ENCODE results near the gene PHKB. TPM values are rescaled to one million over a fixed set of nuclear protein-coding genes. Genes with fewer than 3 reads are reported as not detected.

The PHKB gene
- total RNA-seq, 1 donor from 2014 or later, result 72.8 TPM

DNA sequence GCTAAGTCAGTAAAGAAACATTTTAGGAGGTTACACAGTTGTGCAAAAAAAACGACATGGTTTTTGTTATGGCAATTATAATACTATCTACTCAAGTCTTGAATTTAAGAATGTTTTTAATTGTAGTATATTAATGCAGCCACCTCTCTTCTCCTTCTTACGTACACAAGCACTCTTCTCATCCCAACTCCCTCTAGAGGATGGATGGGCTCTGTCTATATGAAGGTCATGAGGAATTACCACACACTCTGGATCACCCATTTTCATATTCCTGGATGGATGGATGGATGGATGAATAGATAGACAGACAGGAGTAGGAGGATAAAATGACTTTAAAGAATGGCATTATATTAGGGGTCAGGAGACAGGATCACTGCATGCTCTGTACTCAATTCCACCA lies 120.0 kb downstream of the PHKB start:
- no peak for ATAC-seq
- DNase-seq (ENCODE audit: missing footprints), result no peak
- intact Hi-C loops (cut with DNase I), result no loop called here

DNA sequence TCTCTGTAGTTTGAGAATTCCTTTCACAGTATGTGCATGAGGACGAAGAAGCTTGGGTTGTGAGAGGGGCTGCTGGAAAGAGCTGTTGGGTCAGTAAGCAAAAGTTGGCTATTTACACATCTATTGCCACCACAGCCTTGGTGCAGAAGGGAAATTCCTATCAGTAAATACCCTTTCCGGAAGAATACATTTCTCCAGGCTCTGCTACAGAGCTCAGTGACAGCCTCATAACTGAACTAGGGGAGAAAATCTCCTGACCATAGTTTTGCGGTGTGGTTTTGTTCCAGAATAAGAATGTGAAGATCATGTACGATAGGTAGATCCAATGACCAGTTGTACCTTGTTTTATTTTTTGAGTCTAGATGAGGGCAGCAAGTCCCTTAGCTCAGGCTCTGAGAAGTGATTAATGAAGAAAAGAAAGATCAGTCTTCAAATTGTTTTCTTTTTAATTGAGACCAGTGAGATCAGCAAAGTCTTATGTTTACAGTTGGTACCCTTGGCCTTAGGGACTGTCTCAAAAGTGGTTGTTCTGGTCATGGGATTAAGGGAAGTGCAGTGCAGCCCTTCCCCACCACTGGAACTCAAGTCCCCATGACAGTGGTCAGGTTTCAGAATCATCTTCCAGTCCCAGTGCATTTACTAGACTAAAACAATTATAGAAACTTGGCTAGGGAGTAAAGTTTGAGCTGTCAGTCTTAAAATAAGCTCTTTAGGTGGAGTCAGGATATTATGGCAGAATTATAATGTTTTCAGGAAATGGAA lies 123.5 kb downstream of the PHKB start:
- DNase-seq (ENCODE audit: missing footprints), result no peak
- no peak for ATAC-seq
- intact Hi-C loops (cut with DNase I), result no loop called here

DNA sequence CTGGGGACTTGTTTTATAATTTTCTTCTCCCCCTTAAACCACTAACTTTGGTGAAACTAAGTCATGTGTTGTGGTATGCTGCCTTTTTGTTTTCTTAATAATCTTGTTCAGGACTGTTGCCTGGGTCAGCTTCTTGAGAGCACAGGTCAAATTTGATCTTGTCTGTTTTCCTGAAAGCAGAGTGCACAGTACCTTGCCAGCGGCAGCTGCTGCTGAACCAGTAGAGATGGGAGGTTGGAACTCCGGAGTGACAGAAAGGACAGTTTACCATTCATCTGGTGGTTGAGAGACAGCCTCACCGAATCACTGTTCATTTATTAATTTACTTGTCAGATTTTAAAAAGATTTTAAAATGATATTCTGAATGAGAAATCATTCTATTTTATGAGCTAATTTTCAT lies 125.0 kb downstream of the PHKB start:
- DNase-seq (ENCODE audit: missing footprints), result no peak
- intact Hi-C loops (cut with DNase I), result no loop called here
- no peak for ATAC-seq

DNA sequence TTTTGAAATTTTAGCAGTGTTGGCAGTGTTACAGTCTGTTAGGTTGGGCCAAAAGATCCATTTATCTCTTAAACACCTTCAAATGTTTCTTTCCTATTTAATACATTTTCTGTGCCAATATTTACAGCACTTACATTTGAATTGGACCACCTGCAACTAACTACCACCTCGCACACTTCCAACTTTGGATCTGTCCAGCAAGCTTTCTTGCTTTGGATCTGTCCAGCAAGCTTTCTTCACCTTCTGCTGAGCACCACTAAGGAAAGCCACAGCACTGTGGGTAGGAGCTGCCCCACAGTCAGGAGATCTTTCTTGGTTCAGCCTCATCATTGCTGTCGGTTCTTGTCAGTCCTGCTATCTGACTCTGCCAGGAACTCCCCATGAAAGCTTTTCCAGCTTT lies 129.3 kb downstream of the PHKB start:
- no peak for DNase-seq (ENCODE audit: missing footprints)
- intact Hi-C loops (cut with DNase I), result no loop called here
- no peak for ATAC-seq

DNA sequence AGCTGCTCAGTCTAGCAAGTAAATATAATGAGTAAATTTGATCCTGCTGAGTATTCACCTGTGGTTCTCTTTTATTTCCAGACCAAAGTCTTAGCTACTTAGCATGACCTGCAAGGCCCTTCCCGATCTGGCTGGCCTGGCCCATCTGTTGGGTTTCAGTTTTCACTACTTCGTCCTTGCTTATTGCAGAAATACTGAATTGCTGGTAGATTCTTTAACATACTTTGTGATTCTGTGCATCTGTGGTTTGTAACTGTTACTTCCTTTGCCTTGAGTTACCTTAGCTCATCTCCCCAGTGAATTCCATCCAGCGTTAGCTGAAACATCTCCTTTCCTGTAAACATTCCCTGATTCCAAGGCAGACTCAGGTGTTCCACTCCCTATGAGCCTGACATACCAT lies 131.1 kb downstream of the PHKB start:
- intact Hi-C loops (cut with DNase I), result no loop called here
- ATAC-seq (no peak), DNase-seq (ENCODE audit: missing footprints) (no peak)

DNA sequence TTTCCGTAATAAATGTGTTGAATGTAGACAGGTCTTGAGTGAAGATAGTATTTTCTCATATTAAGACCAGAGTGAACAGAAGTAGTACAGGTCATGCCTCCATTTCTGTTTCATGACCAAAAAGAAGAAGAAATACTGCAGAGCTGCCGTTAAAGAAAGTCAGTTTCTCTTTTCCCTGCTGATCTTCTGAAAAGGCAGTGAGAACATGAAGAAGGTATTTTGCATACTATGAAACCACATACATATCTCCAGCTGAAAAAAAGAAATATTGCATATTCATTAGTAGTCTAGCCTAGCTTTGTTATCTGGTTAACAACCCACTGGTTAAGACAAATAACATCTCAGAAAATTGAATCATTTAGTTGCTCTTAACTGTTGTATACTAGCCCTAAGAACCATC lies 138.4 kb downstream of the PHKB start:
- ATAC-seq, result no peak
- intact Hi-C loops (cut with DNase I), result no loop called here
- no peak for DNase-seq (ENCODE audit: missing footprints)

DNA sequence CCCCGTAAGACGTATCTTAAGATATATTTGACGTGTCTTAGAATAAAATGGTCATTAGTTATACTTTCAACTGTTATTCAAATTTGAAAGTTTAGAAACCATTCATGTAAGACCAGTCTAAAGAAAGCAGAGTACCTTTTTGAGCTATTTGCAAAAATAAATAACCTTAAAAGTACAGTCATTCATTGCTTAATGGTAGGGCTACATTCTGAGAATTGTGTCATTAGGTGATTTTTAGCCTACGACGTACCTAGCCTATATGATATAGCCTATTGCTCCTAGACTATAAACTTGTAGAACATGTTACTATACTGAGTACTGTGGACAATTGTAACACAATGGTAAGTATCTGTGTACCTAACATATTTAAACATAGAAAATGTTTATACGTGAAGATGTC lies 139.2 kb downstream of the PHKB start:
- intact Hi-C loops (cut with DNase I), result no loop called here
- ATAC-seq (no peak), DNase-seq (ENCODE audit: missing footprints) (no peak)

DNA sequence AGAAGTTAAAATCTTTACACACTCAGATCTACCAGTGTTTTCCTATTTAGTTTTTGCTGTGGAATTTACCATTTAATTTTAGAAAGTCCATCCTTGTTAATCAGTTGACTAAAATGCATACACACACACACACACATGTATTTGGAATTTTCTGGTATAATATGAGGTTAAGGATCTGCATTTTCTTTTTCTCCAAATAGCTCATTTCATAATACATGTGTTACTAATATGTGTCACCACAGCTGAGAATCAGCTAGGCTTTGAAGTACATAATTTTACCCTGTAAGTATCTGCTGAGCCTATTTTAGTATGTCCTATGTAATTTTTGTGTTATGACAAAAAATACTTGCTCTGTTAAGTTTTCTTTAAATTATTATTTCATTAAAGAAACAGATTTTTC lies 143.2 kb downstream of the PHKB start:
- DNase-seq (ENCODE audit: missing footprints) (no peak), ATAC-seq (no peak)
- intact Hi-C loops (cut with DNase I), result no loop called here

DNA sequence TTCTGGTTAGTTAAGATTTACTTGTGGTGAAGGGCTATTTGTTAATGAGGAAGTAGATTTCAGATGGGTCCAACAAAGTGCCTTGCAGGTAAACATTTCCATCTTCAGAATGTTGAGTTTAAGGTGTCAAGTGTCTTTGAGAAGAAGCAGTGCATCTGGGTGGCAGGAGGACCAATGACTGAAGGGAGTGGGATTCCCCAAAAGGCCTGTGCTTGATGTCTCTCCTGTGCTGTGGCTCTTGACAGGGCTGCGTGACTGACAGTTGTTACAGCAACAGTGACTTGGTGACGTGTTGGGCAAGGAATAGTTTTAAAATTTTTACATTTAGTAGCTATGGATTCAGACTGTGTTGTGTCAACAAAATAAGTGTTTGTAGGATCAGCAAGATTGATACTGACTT lies 149.9 kb downstream of the PHKB start:
- ATAC-seq, result no peak
- DNase-seq (ENCODE audit: missing footprints), result no peak
- intact Hi-C loops (cut with DNase I), result no loop called here

DNA sequence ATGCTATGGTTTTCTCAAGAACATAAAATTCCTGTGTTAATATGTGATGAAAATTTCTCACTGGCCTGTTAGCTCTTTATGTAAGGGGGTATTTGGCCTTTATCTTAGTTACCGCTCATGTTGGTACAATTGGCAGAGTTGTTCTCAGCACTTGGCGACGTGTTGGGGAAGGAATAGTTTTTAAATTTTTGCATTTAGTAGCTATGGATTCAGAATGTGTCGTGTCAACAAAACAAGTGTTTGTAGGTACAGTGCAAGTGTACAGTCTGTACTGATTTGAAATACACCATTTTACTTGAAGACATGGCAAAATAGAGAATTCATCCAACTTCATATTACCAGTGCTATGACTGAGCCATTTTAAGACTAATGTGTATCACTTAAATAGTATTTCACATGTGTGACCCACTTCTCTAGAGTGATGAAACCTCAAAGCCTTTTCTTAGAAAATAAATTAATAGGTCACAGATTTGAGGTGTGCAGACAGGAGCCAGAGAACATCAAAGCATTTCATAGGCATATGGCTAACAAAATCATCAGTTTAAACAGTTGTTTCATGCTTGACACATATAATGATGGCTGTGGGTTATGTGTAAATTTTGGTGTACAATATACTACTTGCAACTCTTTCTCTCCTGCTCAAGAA lies 150.8 kb downstream of the PHKB start:
- intact Hi-C loops (cut with DNase I), result no loop called here
- ATAC-seq (peak; percentile 50), DNase-seq (ENCODE audit: missing footprints) (no peak)

DNA sequence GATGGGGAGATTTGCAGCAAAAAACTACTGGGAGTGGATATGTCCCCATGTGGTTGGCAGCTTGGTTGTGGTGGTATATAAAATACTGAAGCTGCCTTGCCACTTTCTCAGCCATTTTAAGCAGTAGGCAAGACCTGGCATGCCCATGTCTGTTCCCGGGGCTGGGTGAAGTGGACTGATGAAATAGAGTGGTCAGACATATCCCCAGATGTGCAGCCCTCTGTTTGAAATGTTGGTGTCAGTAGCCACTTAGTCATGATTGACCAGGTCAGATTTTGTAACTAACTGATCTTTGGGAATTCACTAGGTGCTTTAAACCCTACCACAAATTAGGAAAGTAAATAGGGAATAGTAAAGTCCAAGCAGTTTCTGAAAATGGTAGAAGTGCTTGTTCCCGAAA lies 151.6 kb downstream of the PHKB start:
- DNase-seq (ENCODE audit: missing footprints), result no peak
- intact Hi-C loops (cut with DNase I), result no loop called here
- ATAC-seq, result no peak

DNA sequence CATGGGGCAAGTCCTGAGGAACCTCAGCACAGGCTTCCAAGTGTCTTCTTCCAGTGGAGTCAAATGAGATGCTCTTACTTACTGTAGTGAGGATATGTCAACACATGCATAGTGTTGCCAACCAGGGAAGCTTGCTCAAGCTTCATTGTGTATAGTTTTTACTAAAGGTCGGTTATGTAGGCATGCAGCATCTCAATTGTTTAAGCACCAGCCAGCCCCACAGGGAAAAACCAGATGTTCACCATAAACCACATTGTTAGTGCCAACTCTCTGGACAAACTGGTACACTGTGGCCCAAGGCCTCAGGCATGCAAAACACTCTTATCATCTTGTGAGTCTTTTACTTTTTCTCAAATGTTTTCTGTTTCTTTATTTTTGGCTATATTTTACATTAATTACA lies 152.1 kb downstream of the PHKB start:
- DNase-seq (ENCODE audit: missing footprints) (no peak), ATAC-seq (no peak)
- intact Hi-C loops (cut with DNase I), result no loop called here

DNA sequence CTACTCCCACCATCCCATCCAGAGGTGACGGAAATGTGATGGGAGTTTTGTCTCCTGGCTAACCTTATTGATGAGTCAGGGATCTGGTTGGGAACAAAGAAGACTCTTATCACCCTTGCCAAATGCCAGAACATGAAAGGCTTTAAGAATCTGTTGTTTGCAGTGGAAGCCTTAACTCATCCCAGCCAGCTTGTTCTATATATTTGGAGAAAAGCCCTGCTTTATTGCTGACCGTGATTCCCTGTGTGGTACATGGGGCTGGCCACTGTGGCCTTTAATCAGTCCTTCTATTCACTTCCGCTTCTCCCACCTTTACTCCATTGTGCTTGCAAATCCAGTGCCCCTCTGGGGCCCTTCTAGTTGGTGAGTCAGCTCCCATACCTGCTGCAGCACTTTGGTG lies 156.6 kb downstream of the PHKB start:
- intact Hi-C loops (cut with DNase I), result no loop called here
- ATAC-seq (no peak), DNase-seq (ENCODE audit: missing footprints) (no peak)

DNA sequence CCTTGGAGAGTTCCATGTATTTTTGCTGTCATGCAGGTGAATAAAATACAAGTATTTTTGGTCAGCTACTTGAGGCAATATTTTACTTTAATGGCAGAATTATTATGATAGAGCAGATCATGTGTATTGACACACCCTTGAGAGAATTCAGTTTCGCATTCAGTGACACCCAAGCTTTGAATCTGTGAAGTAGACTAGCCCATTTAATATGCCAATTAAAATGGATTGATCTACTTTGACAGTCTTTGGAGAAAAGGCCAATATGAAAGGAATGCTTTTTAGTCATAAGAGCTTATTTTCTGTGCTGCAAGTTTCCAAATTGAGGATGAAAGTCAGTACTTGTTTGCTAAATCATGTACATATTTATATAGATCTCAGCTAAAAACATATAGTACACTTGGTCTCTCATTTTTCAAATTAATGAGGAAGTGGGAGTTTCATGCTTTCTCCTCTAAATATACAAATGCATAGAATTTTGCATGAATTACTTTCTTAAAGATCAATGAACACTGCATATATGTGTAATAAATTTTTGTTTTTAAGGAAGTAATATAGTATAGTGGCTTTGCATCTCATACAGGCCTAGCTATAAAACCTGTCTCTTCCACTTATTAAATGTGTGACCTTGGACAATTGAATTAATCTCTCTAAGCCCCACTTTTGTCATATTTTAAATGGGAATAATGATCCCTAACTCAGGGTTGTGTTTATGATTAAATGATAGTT lies 161.5 kb downstream of the PHKB start:
- ATAC-seq (no peak), DNase-seq (ENCODE audit: missing footprints) (no peak)
- intact Hi-C loops (cut with DNase I), result no loop called here

DNA sequence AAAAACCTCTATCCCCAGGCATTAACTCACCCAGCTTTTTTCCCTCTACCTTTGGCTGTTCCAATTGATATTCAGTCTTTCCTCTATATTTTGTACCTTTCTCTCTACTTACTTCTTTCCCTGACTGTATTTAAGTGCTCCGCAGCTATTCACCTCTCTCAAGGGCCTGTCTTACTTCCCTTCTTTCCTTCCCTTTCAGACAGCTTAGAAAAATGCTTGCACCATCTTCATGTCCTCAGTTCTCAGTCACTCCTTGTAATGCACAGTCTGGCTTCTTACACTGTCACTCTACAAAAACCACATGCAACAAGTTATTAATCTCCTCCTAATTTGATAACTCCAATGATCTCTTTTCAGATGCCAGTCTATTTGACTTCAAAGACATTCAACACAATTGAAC lies 163.4 kb downstream of the PHKB start:
- intact Hi-C loops (cut with DNase I), result no loop called here
- ATAC-seq (no peak), DNase-seq (ENCODE audit: missing footprints) (no peak)

DNA sequence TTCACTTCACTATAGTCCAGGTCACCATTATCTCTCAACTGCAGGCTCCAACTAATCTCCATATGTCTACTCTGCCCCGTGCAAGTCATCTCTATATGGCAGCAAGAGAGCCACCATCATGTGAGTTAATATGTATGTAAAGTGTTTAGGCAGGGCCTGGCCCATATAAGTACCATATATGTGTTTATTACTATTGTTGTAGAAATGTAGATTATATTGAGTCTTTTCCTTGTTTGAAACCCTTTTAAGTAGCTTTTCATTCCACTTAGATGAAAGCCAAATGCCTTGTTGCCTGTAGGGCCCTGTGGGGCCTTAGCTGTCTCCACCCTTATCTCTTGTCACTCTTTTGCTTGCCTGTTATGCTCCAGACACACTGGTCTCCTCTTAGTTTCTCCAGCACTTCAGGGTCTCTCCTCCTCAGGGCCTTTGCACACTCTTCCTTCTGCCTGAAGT lies 164.0 kb downstream of the PHKB start:
- DNase-seq (ENCODE audit: missing footprints), result no peak
- ATAC-seq, result no peak
- intact Hi-C loops (cut with DNase I), result no loop called here

DNA sequence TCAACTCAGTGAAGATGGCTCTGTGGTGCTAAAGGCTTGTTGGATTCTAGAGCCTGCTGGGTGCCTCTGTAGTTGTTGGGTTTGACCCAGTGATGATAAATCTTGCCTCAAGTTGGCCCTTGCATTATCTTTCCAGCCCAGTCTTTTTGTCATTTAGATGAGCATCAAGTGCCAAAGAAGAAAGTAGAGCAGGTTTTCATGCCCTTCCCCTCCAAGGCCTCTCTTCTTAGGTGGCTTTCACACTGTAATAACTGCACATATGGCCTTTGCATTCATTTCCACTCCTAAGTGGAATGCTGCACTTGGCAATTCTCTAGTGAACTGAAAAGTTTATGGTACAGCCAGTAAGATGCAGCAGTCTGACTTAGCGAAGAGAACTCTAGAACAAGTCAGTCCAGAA lies 165.1 kb downstream of the PHKB start:
- ATAC-seq (no peak), DNase-seq (ENCODE audit: missing footprints) (no peak)
- intact Hi-C loops (cut with DNase I), result no loop called here

DNA sequence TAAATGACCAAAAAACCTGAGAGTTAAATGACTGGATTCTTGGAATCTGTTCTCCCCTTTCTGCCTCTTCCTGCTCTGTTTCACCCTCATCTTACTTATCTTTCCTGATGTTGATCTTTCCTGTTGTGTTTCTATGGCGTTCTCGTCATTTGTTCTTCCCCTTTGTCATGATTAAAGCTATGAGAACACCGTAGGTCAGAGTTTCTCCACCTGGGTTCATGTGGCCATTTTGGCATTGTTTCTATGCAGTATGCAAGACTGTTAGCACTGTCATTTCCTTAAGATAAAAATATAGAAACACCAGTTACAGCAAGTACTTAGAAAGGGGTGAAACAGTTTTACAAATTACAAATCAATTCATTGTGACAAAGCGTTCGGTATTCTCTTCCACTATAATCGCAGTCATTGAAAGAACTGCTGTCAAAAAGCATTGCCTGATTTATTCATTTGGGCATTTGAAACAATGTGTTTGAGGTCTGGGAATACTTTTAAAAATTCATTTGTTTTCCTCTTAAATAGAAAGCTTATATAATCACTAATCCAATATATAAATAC lies 166.0 kb downstream of the PHKB start:
- intact Hi-C loops (cut with DNase I), result no loop called here
- DNase-seq (ENCODE audit: missing footprints), result no peak
- no peak for ATAC-seq

DNA sequence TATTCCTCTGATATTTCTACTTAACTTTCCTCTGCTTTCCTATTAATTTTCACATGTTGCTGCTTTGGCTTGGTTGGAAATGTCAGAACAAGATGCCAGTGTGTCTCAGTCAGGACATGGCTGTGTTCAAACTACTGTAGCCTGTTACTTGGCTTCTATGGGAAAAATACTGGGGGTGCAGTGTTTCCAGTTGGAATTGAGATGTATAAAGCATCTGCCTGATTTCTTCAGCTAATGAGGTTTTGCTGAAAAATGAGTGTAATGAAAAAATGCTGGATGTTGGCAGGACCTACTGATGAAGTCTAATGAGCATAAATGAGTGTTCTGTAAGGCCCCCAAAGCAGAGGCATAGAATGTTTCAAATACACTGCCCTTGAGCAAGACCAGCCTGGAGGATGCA lies 166.6 kb downstream of the PHKB start:
- no peak for DNase-seq (ENCODE audit: missing footprints)
- intact Hi-C loops (cut with DNase I), result no loop called here
- ATAC-seq, result no peak

DNA sequence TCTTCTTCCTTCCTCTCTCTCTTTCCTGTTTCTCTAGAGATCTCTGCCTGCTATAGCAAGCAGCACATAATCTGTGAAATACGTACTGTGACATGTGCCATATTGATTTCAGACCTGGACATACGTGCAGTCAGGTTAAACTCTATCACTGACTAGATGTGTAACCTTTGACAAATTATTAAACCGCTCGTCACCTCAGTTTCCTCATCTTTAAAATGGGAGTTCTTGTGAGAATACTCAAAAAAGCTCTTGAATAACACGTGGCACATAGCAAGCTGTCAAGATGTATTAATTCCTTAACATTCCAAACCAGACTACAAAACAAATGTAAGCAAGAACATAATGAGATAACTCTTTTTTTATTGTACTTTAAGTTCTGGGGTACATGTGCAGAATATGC lies 170.0 kb downstream of the PHKB start:
- DNase-seq (ENCODE audit: missing footprints) (no peak), ATAC-seq (no peak)
- intact Hi-C loops (cut with DNase I), result no loop called here
